ENCODE results near the gene THEMIS2. TPM values are rescaled to one million over a fixed set of nuclear protein-coding genes. Genes with fewer than 3 reads are reported as not detected.

The THEMIS2 gene
- total and polyA plus RNA-seq, 2 of the 13 experiments (the other 11 are each of a cell fraction or from before 2014, with no cell fraction given), result 0.38 to 1.5 TPM

- Histone ChIP-seq H3K4me2 (ENCODE audit: low read depth, low read length) (no peak overlapping the region), H2AFZ (ENCODE audit: low read length) (no peak overlapping the region), H3K79me2 (ENCODE audit: insufficient read depth, low read length) (no peaks in the 10 kb centered on the region), H3K4me1 (ENCODE audit: insufficient read depth, low read length) (peaks cover 11% of the 10 kb centered on the region), H3K27ac (ENCODE audit: extremely low read length, insufficient read depth, low read length) (no peak overlapping the region), H3K27me3 (ENCODE audit: control insufficient read depth in 1 of 2, insufficient read depth in 2 of 2, low read length in 2 of 2) (no peaks in the 10 kb centered on the region), H3K9me3 (ENCODE audit: low read length) (no peaks in the 10 kb centered on the region), H4K20me1 (ENCODE audit: insufficient read depth, low read length) (no peaks in the 10 kb centered on the region), H3K4me3 (replicated peaks in 1 of 3; ENCODE audit: insufficient read depth in 1 of 3, low read depth in 2 of 3, low read length in 3 of 3) (no peak overlapping the region), H3K36me3 (replicated peaks in 1 of 2; ENCODE audit: control insufficient read depth in 1 of 2, insufficient read depth in 2 of 2, low read length in 2 of 2) (peaks cover 0 to 2% of the 10 kb centered on the region in 2 experiments; a peak in 1 of 5 replicates), H3K9ac (ENCODE audit: insufficient read depth, low read depth, low read length) (no peak overlapping the region)
- no peak for TF ChIP-seq ZNF607 (CRISPR knock-in tag; IDR thresholded peaks at IDR 0.05; ENCODE audit: borderline replicate concordance)
- TF ChIP-seq ZNF768 (CRISPR knock-in tag; IDR thresholded peaks at IDR 0.05), result peak; percentile 80
- no peak for FAIRE-seq
- DNase-seq (ENCODE audit: low spot score), result no peak
- ATAC-seq, result no peak
- CTCF ChIA-PET (ENCODE audit: low intra/inter-chr PET ratio, low total read pairs), result no interaction called here
- no TSS peak for BruUV-seq (replicated peaks)
- POLR2A ChIA-PET, result no interaction called here
- intact Hi-C loops (cut with micrococcal nuclease; ENCODE audit: unreplicated experiment), result no loop called here
- in situ Hi-C loops (cut with HindIII; ENCODE audit: extremely low pct_ligation_motif_present, low pct_unique_long_range_greater_than_20kb), result no loop called here
- WGBS (ENCODE audit: low lambda C conversion rate), result 78% methylated on average over 14 of the region's 24 CpGs
Measured at GRCh38 chr1:27884006-27884954, 11.9 kb downstream of the THEMIS2 start.

- H4K20me1 ChIP-seq (ENCODE audit: insufficient read depth, low read length), result no peaks in the 10 kb centered on the region
- peaks cover 0 to 2% of the 10 kb centered on the region in 2 experiments; a peak in 1 of 5 replicates for H3K36me3 ChIP-seq (replicated peaks in 1 of 2; ENCODE audit: control insufficient read depth in 1 of 2, insufficient read depth in 2 of 2, low read length in 2 of 2)
- no TSS peak for BruUV-seq (replicated peaks)
- in situ Hi-C loops (cut with HindIII; ENCODE audit: extremely low pct_ligation_motif_present, low pct_unique_long_range_greater_than_20kb) (no loop called here), intact Hi-C loops (cut with micrococcal nuclease; ENCODE audit: unreplicated experiment) (no loop called here)
- ATAC-seq (no peak), FAIRE-seq (no peak), DNase-seq (ENCODE audit: low spot score) (no peak)
- H3K27me3 ChIP-seq (ENCODE audit: control insufficient read depth in 1 of 2, insufficient read depth in 2 of 2, low read length in 2 of 2), result no peaks in the 10 kb centered on the region
- H3K9me3 ChIP-seq (ENCODE audit: low read length), result no peaks in the 10 kb centered on the region
- CTCF ChIA-PET (ENCODE audit: low intra/inter-chr PET ratio, low total read pairs), result no interaction called here
- H3K9ac ChIP-seq (ENCODE audit: insufficient read depth, low read depth, low read length), result no peak overlapping the region
- H3K4me2 ChIP-seq (ENCODE audit: low read depth, low read length), result no peak overlapping the region
- peaks cover 11% of the 10 kb centered on the region for H3K4me1 ChIP-seq (ENCODE audit: insufficient read depth, low read length)
- no peaks in the 10 kb centered on the region for H3K79me2 ChIP-seq (ENCODE audit: insufficient read depth, low read length)
- no peak overlapping the region for H3K27ac ChIP-seq (ENCODE audit: extremely low read length, insufficient read depth, low read length)
- no peak overlapping the region for H3K4me3 ChIP-seq (replicated peaks in 1 of 3; ENCODE audit: insufficient read depth in 1 of 3, low read depth in 2 of 3, low read length in 3 of 3)
- POLR2A ChIA-PET, result no interaction called here
- H2AFZ ChIP-seq (ENCODE audit: low read length), result no peak overlapping the region
- WGBS (ENCODE audit: low lambda C conversion rate), result 89% methylated on average over 8 of the region's 8 CpGs
- no peak for TF ChIP-seq ZNF609 (CRISPR knock-in tag; IDR thresholded peaks at IDR 0.05; ENCODE audit: borderline replicate concordance)
- no peak for TF ChIP-seq ZNF207 (IDR thresholded peaks at IDR 0.05; ENCODE audit: borderline replicate concordance)
- TF ChIP-seq TBX2 (CRISPR knock-in tag; IDR thresholded peaks at IDR 0.05; ENCODE audit: borderline replicate concordance), result no peak
- no peak for TF ChIP-seq ZFP91 (CRISPR knock-in tag; IDR thresholded peaks at IDR 0.05; ENCODE audit: borderline replicate concordance)
- no peak for TF ChIP-seq REXO4 (CRISPR knock-in tag; IDR thresholded peaks at IDR 0.05; ENCODE audit: borderline replicate concordance)
Measured at GRCh38 chr1:27885114-27885528, 12.8 kb downstream of the THEMIS2 start.

Data from HepG2 (cell line).